PFSK-1 (cell line): Measurements from ENCODE around the gene PTCH2.

ENCODE experiments used
- FOXP2 ChIP-seq: optimal IDR thresholded peaks from 2 replicates; pipeline ENCODE3; 2011; ENCODE audit warnings: borderline replicate concordance, control low read depth, inconsistent platforms; ENCODE audit not compliant: insufficient read depth; ENCODE audit errors: extremely low read length, extremely low read depth
- POLR2AphosphoS5 ChIP-seq: IDR thresholded peaks from 2 replicates; pipeline ENCODE4 v1.6.1; 2012; ENCODE audit warnings: low read depth, mild to moderate bottlenecking, control low read depth, low read length, moderate library complexity
- SIN3A ChIP-seq: IDR thresholded peaks from 2 replicates; pipeline ENCODE4 v1.6.1; 2012; ENCODE audit warnings: mild to moderate bottlenecking, low read length, moderate library complexity, borderline replicate concordance; ENCODE audit not compliant: insufficient read depth
- TAF1 ChIP-seq: IDR thresholded peaks from 2 replicates; pipeline ENCODE4 v1.6.1; 2012; ENCODE audit warnings: low read length, control low read depth, borderline replicate concordance; ENCODE audit not compliant: insufficient read depth
- TF ChIP-seq, protein P1 (sequence below), 2 experiments: IDR thresholded peaks; 2 replicates each; pipeline versions ENCODE4 v1.6.1 to v1.8.0; 2011 to 2012; ENCODE audit warnings: low read depth in 2 of 2, low read length in 2 of 2, control low read depth in 1 of 2, inconsistent platforms in 1 of 2, mild to moderate bottlenecking in 1 of 2, moderate library complexity in 1 of 2; ENCODE audit not compliant: insufficient read depth in 1 of 2

Gene PTCH2

DNA sequence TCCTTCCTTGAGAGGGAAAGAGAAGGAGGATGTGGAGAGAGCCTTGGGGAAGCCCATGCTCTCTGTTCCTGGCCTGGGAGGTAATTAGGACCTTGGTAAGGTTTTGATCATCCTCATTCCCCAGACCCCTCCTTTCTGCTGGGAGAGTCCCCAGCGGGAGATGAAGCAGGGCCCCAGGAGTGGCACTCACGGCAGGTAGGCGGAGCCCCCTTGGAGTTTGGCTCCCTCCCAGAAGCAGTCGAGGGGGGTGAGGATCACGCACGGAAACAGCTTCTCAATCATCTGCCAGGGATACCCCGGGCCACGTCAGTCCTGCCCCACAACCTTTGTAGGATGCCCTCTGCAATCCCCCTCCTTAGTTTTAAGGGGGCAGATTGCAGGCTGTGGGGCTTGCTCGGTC lies 11.5 kb downstream of the PTCH2 start:
- TF ChIP-seq SIN3A: no peak
- no peak for TF ChIP-seq TAF1
- TF ChIP-seq, protein P1, sequence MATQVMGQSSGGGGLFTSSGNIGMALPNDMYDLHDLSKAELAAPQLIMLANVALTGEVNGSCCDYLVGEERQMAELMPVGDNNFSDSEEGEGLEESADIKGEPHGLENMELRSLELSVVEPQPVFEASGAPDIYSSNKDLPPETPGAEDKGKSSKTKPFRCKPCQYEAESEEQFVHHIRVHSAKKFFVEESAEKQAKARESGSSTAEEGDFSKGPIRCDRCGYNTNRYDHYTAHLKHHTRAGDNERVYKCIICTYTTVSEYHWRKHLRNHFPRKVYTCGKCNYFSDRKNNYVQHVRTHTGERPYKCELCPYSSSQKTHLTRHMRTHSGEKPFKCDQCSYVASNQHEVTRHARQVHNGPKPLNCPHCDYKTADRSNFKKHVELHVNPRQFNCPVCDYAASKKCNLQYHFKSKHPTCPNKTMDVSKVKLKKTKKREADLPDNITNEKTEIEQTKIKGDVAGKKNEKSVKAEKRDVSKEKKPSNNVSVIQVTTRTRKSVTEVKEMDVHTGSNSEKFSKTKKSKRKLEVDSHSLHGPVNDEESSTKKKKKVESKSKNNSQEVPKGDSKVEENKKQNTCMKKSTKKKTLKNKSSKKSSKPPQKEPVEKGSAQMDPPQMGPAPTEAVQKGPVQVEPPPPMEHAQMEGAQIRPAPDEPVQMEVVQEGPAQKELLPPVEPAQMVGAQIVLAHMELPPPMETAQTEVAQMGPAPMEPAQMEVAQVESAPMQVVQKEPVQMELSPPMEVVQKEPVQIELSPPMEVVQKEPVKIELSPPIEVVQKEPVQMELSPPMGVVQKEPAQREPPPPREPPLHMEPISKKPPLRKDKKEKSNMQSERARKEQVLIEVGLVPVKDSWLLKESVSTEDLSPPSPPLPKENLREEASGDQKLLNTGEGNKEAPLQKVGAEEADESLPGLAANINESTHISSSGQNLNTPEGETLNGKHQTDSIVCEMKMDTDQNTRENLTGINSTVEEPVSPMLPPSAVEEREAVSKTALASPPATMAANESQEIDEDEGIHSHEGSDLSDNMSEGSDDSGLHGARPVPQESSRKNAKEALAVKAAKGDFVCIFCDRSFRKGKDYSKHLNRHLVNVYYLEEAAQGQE (IDR thresholded peaks at IDR 0.05; ENCODE audit: insufficient read depth in 1 of 2, low read depth in 2 of 2, low read length in 2 of 2): no peak
- TF ChIP-seq POLR2AphosphoS5: no peak
- TF ChIP-seq FOXP2: no peak

DNA sequence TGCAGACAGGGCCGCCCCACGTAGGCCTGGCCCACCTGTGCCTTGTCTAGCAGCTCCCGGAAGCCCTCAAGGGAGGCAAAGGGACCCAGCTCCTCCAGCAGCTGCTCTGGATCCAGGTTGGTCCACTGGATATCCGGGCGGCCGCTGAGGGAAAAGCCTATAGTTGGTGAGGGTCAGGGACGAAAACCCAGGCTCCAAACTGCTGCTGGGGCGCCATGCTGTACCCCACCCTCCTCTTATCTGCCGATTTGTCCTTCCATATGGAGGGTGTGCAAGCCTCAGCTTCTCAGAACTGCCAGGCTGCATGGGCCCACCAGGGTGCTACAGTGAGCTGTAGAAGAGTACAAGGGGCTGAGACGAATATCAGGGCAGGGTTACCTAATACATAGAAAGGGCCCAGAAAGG lies 12.2 kb downstream of the PTCH2 start:
- TF ChIP-seq SIN3A (no peak), POLR2AphosphoS5 (no peak)
- TF ChIP-seq, protein P1 (IDR thresholded peaks at IDR 0.05; ENCODE audit: insufficient read depth in 1 of 2, low read depth in 2 of 2, low read length in 2 of 2): no peak

DNA sequence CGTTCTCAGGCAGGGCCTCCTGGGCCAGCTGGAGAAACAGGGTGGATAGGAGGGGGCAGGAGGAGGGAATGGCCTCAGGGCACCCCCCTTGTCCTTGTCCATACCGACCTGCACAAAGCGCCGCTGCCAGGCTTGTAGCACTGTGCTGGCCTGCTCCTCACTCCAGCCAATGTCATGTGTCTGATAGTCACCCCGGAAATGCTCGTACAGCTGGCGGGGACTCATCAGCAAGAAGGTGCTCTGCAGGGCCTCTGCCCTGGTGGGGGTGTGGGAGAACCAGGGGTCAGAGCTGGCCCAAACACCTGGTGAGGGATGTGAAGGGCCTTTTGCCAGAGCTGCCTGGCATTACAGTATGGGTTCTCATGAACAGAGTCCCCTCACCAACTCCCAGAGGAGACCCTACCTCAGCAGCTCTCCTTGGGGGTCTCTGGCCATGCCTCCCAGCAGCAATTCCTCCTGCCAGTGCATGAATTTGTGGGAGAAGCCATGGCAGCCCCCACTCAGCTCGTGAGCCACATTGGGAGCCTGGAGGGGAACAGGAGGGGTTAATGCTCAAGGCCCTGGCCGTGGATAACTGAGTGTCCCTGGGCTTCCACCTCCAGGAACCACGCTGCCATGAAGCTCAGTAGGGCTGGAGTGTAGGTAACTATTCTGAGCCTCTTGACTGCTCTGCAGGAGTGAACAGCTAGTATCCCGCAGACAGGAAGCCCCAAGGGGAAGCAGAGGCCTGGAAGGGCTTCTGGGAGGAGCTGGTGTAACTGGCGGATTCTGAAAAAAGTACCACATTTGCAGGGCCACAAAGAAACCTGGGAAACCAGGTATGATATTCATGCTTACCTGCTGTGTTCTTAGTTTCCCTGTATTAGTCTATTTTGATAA lies 13.3 kb downstream of the PTCH2 start:
- TF ChIP-seq TAF1 (no peak), FOXP2 (no peak), SIN3A (no peak), POLR2AphosphoS5 (no peak)

DNA sequence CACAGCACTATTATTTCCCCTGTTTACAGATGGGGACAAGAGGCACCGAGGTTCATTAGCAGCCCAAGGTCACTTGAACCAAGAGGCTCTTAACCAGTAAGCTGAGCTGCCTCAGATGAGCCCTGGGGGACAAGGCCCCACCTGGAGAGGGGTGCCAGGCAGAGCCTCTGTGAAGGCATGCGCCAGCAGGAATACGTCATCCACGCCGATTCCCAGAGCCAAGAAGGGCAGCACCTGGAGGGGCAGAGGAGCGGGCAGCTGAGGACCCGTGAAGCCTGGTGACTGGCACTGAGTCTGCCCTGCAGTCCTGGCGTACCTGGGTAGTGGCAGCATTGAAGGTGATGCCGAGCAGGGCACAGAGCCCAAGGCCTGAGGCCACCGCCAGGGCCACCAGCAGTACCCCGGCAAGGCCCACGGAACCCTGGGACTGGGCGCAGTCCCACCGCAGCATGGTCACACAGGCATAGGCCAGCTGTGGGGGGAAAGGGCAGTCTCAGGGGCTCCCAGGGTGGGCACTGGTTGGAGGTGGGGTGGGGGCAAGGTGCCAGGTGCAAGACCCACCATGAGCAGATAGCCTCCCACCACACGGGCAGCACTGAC lies 14.1 kb downstream of the PTCH2 start:
- TF ChIP-seq TAF1 (no peak), SIN3A (no peak), POLR2AphosphoS5 (no peak), FOXP2 (no peak)
- TF ChIP-seq, protein P1 (IDR thresholded peaks at IDR 0.05; ENCODE audit: insufficient read depth in 1 of 2, low read depth in 2 of 2, low read length in 2 of 2): no peak

DNA sequence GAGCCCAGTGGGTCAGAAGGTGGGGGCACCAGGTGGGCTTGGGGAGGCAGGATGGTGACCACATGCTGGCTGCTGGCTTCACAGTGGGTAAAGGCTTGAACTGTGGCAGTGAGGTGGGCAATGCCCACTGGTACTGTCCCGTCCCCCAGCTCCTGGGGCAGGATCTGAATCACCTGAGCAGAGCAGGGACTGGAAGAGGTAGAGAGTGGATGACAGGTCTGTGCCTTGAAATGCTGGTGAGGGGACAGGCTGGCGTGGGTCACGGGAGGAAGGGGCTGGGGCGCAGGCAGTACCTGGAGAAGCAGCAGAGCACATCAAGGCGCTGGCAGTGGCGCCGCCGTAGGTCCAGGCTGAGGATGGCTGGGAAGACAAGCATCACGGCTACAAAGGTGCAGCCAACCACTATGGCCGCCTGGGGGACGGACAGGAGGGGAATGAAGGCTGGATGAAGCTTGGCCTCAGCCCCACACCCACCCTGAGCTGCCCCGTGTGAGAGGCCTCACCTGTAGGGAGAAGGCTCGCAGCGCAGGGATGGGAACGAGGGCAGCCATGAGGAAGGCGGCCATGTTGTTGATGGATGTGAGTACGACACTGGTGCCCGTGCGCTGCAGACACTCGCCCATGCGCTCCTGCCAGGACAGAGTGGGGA lies 14.9 kb downstream of the PTCH2 start:
- TF ChIP-seq TAF1 (no peak), FOXP2 (no peak), POLR2AphosphoS5 (no peak), SIN3A (no peak)
- TF ChIP-seq, protein P1 (IDR thresholded peaks at IDR 0.05; ENCODE audit: insufficient read depth in 1 of 2, low read depth in 2 of 2, low read length in 2 of 2): no peak
